Fibroblast of gingiva (primary cell): ENCODE data around the gene DNAAF2.
A peak's percentile ranks its signal among the peaks of the same experiment; 100 is the strongest.

Source experiments
- DNase-seq: peaks from one replicate; pipeline ENCODE4 v3.0.0-alpha.2; 2011; ENCODE audit warnings: low read depth

The DNAAF2 gene

GRCh38 chr14:49634547-49635334, at the start of gene DNAAF2:
Gene DNAAF2 (minus strand): TSS chr14:49635244. CDS start chr14:49635149, 95 bp downstream.
- peak; percentile 74 for DNase-seq

DNA sequence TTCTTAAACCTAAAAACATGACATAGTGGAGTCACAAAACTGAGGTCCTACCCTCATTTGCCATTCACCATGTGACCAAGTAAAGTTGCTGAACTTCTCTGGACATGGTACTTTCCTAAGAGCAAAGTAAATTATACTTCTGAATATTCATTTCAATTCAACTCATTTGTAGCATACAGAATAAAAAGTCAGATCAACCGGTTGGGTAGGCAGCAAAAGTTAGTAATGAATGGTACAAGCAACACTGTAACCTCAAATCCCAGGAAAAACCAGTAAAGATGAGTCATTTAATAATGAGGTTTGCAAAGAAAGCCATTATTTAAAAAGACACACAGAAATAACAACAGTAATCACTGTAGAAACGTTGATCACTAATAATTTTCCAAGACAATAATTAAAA, 44.2 kb upstream of the DNAAF2 start:
- DNase-seq, result no peak

GRCh38 chr14:49677643-49678042, 42.6 kb upstream of the DNAAF2 start:
- no peak for DNase-seq

- no peak for DNase-seq
These were observed 38.5 kb upstream of the DNAAF2 start for GRCh38 chr14:49673586-49673985.

DNA sequence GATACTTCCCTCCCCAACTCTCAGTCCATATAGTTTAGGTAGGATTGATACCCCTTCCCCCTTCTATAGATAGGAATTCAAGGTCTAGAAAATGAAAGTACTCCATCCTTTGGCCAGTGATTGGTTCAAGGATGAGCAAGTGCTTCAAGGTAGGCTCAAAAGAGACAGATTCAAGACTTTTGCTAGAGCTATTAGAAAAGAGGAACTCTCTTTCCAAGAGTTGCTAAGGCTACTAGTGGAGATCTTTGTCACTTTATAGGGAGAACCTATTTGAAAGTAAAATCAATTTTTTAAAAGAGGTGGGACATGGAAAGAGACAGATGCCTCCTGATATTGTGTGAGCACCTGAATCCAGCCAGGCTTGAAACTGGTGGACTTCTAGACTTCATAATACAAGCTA, 35.4 kb upstream of the DNAAF2 start:
- no peak for DNase-seq

DNA sequence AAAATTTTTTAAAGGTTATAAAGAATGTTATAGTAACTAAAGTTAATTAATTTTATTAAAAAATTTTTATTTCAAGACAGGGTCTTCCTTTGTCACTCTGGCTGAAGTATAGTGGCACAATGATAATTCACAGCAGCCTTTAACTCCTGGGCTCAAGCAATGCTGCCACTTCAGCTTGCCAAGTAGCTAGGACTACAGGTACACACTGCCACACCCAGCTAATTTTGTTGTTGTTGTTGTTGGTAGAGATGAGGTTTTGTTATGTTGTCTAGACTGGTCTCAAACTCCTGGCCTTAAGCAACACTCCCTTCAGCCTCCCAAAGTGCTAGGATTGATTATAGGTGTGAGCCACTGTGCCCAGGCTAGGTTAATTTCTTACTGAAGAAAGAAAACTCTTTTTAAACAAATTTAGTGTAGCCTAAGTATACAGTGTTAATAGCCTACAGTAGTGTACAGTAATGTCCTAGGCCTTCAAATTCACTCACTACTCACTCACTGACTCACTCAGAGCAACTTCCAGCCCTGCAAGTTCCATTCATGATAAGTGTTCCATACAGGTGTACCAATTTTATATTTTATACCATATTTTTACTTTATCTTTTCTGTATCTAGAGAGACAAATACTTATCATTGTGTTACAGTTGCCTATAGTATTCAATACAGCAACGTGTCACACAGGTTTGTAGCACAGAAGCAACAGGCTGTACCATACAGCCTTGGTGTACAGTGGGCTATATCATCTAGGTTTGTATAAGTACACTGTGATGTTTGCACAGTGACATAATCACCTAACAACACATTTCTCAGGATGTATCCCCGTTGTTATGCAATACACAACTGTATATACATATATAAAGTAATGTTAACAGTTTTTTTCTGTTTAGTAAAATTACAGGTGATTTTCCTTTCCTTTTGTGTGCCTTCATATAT, 24.7 kb upstream of the DNAAF2 start:
- no peak for DNase-seq

DNA sequence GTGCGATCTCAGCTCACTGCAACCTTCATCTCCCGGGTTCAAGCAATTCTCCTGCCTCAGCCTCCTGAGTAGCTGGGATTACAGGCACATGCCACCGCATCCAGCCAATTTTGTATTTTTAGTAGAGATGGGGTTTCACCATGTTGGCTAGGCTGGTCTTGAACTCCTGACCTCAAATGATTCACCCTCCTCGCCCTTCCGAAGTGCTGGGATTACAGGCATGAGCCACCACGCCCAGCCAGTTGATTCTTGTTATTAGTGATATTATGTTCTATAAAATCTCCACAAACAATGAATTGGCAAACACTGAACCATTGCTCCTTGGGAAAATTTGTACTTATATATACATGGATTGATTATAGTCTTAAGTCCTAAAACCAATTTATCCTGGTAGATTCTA, 22.5 kb upstream of the DNAAF2 start:
- DNase-seq, result peak; percentile 8

DNA sequence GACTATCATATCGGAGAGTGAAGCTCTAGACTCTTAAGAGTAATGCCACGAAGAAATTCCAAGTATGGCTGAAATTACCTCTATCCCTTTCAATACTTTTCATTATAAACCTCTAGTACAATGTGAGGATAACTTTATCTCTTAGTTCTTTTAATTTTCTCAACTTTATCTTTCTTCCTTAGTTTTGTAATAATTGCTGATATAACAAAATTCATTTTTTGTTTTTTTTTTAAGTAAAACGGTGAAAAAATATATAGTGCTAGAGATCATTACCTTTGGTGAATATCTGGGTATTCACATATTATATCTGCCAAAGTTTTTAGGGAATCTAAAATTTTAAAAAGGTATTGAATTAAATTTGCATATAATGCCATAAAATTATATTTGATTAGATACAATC, 19.5 kb upstream of the DNAAF2 start:
- DNase-seq, result no peak

DNA sequence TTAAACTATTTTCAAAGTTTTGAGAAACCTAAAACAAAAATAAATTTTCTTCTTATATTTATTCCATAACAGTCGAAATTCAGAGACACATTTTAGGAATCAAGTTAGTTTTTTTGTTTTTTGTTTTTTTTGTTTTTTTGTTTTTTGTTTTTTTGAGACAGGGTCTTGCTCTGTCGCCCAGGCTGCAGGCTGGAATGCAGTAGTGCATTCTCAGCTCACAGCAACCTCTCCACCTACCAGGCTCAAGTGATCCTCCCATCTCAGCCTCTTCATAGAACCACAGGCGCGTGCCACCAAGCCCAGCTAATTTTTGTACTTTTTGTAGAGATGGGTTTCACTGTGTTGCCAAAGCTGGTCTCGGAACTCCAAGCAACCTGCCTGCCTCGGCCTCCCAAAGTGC, 18.5 kb upstream of the DNAAF2 start:
- no peak for DNase-seq

GRCh38 chr14:49642163-49642562, 7.1 kb upstream of the DNAAF2 start:
- no peak for DNase-seq

GRCh38 chr14:49641697-49642129, 6.7 kb upstream of the DNAAF2 start:
- DNase-seq, result no peak

DNA sequence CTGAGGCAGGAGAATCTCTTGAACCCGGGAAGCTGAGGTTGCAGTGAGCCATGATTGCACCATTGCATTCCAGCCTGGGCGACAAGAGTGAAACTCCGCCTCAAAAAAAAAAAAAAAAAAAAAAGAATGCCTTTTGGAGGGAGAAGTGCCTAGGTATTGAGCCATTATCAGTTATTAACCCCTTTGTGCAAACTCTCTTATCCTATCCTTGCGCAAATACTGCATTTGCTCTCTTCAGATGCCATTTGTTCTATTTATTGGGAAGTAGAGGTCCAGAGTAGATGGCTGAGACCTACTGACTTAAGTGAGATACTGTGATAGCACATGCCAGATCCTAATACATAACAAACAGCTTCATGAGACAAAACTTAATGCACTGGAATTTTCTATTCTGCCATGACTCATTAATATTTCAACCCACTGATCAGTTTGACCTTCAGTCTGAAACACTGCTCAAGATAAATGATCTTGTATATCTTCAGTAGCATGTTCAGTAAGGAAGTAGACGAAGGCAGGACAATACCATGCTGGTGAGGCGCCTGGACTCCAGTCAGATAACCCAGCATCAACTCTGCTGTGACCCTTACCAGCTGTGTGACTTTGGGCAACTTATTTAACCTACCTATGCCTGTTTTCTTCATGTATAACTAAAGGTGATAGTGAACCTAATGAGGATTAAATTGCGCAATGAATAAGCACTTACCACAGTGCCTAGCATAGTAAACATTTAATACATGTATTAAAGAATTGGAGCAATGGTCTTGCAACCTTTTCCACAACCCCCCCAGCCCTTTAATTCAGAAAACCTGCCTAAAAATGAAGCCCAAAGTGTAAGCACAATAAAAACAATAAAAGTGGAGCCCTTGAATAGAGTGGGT, 5.7 kb upstream of the DNAAF2 start:
- DNase-seq, result no peak

DNA sequence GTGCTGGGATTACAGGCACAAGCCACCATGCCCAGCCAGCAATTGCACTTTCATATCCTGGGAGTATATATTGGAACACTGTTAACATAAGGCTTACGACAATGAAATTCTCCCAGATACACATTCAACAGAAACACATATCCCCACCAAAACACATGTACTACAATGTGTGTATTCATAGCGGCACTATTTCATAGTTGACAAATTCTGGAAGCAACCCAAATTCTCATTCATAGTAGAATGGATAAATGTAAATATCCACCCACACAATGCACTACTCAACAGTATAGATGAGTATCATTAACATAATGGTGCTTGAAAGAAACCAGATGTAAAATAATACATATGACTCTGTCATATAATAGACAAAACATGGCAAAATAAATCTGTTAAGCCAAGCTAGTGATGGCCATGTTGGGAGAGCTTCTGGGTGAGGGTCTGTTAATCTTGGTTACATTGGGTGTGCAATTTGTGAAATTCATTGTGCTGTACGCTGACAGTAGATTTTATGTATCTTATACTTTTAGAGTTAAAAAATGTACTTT, 2.6 kb upstream of the DNAAF2 start:
- no peak for DNase-seq

DNA sequence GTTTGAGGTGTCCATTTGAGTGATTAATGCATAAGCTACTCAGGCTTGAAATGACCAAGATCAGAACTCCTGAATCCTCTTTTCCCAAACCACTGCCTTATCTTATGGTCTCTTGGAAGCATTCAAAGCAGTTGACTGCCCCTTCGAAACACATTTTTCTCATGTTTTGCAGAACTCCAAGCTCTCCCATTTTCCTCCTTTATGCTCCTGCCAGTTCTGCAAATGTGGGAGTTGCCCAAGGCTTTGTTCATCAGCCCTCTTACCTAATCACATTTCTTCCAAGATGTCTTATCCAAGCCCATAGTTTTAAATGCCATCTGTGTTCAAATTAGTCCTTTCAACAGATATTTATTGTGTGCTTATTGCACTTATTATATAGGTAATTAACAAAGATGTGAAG, 1.8 kb upstream of the DNAAF2 start:
- DNase-seq, result no peak

GRCh38 chr14:49633640-49634546, 1.2 kb downstream of the DNAAF2 start:
- DNase-seq, result peak; percentile 94

DNA sequence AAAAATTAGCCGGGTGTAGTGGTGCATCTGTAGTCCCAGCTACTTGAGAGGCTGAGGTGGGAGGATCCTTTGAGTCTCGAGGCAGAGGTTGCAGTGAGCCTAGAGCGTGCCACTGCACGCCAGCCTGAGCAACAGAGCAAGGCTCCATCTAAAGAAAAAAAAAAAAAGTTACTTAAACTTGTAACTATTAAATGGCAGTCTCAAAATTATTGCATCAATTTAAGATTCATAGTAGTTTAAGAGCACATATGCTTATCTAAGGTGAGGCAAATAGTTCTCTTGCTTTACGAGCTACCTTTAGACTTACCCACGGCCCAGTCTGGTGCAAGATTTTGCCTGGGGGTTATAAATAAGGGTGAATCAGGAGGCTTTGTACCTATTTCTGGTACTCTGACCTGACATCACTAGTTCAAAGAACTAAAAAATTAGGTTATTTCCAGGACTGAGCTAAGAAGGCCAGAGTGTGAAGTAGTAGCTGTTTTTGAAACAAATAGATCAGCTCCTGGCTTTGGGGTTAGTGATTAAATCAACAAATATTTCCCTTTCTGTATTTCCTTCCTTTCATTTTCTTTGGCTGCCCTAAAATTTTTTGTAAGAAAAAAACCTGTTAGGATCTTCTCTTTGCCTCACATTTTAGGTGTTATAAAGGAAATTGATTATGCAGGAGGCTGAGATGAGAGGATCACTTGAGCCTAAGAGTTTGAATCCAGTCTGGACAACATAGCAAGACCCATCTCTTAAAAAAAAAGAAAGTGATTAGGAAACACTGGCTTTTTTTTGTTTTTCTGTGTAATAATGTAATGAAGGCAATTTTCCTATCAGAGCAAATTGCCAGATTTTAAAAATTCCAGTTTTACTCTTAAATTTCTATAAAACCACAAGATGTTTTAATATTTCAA, 10.9 kb downstream of the DNAAF2 start:
- no peak for DNase-seq

- peak; percentile 17 for DNase-seq
These were observed 11.7 kb downstream of the DNAAF2 start for GRCh38 chr14:49623387-49623786.

DNA sequence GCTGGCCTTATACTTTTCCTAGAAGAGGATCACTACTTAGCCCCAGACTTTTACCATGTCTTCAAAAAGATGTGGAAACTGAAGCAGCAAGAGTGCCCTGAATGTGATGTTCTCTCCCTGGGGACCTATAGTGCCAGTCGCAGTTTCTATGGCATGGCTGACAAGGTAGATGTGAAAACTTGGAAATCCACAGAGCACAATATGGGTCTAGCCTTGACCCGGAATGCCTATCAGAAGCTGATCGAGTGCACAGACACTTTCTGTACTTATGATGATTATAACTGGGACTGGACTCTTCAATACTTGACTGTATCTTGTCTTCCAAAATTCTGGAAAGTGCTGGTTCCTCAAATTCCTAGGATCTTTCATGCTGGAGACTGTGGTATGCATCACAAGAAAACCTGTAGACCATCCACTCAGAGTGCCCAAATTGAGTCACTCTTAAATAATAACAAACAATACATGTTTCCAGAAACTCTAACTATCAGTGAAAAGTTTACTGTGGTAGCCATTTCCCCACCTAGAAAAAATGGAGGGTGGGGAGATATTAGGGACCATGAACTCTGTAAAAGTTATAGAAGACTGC, 12.9 kb downstream of the DNAAF2 start:
- no peak for DNase-seq
